ENCODE data around the gene CMAS. TPM values are rescaled to one million over a fixed set of nuclear protein-coding genes. Genes with fewer than 3 reads are reported as not detected.

Gene CMAS
- total and polyA plus RNA-seq, 2 donors (not counting 3 experiments of a cell fraction or from before 2014, with no cell fraction given), result 8.5 to 35.4 TPM

DNA sequence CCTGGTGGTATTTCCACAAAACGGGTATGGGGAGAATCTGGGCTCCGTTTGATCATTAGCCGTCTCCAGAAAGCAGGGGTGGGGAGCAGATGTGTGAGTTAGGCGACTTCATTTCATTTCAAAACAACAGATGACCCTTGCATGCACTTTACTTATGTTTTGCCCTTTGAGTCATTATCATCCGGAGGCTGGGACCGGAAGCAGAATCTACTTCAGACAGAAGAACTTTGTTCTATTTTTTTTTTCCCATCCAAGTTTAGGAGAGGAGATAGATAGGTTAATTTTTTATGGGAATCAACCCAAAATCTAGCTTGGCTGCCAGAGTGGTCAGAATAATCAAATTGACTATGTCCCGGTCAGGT, 31.3 kb upstream of the CMAS start:
- FAIRE-seq (peak; percentile 37), DNase-seq (ENCODE audit: low read depth, low spot score) (peak; percentile 18)
- Histone ChIP-seq H3K79me2 (ENCODE audit: control insufficient read depth, insufficient read depth, low read length) (no peaks in the 10 kb centered on the region), H3K27me3 (ENCODE audit: control insufficient read depth in 2 of 2, insufficient read depth in 2 of 2, low read length in 2 of 2) (no peaks in the 10 kb centered on the region), H4K20me1 (replicated peaks; ENCODE audit: control insufficient read depth, extremely low read depth, insufficient read depth, low read length) (no peaks in the 10 kb centered on the region), H3K27ac (ENCODE audit: insufficient read depth, low read depth, low read length) (no peak overlapping the region), H3K9me1 (replicated peaks; ENCODE audit: control insufficient read depth, extremely low read depth, insufficient read depth, low read length) (no peaks in the 10 kb centered on the region), H3K36me3 (ENCODE audit: control insufficient read depth in 2 of 2, extremely low read depth in 1 of 2, insufficient read depth in 2 of 2, low read length in 2 of 2) (no peaks in the 10 kb centered on the region), H3K4me1 (ENCODE audit: control insufficient read depth, extremely low read depth, insufficient read depth, low read length) (no peaks in the 10 kb centered on the region), H3K9me3 (replicated peaks; ENCODE audit: control insufficient read depth, insufficient read depth, low read length) (no peaks in the 10 kb centered on the region), H3K4me2 (ENCODE audit: insufficient read depth, low read length) (no peak overlapping the region), H3K9ac (replicated peaks; ENCODE audit: extremely low read depth, insufficient read depth, low read length) (no peak overlapping the region), H2AFZ (ENCODE audit: low read depth, low read length) (peak overlapping the region; percentile 11), H3K4me3 (replicated peaks in 1 of 3; ENCODE audit: insufficient read depth in 1 of 3, low read depth in 1 of 3, low read length in 3 of 3) (no peak overlapping the region)
- intact Hi-C loops (cut with micrococcal nuclease), result no loop called here
- POLR2A ChIA-PET, result no interaction called here
- CTCF ChIA-PET, result interaction anchor here (1.0 to 4.6 kb wide), 3 partner anchors 25 to 429 kb away, joined by 3 to 218 read pairs (median 12); no protein-coding TSS in a partner anchor
- dilution Hi-C loops (cut with MboI; ENCODE audit: extremely low pct_ligation_motif_present, low sequenced_read_pairs), result no loop called here
- TF ChIP-seq EZH2 (IDR thresholded peaks at IDR 0.05; ENCODE audit: borderline replicate concordance, low read depth, low read length, severe bottlenecking) (no peak), MYC (IDR thresholded peaks at IDR 0.05; ENCODE audit: low read depth, low read length) (no peak), JUN (IDR thresholded peaks at IDR 0.05; ENCODE audit: borderline replicate concordance, insufficient read depth, insufficient read length, low read depth) (no peak), POLR2AphosphoS5 (IDR thresholded peaks at IDR 0.05; ENCODE audit: insufficient read depth, low read depth, low read length) (no peak), MAX (IDR thresholded peaks at IDR 0.05; ENCODE audit: insufficient read depth, insufficient read length) (no peak), POLR2A (IDR thresholded peaks at IDR 0.05; ENCODE audit: low read depth, low read length) (no peak), FOS (IDR thresholded peaks at IDR 0.05; ENCODE audit: borderline replicate concordance, insufficient read depth, low read length) (peak; percentile 15), CTCF (IDR thresholded peaks at IDR 0.05; ENCODE audit: extremely low read depth in 1 of 2, insufficient read depth in 1 of 2, low read depth in 1 of 2, low read length in 2 of 2) (no peak)
- no TSS peak for BruUV-seq (replicated peaks)

Measured in endothelial cell of umbilical vein (primary cell).